OCI-LY1 (cell line): ENCODE measurements around the gene PATJ.

Experiments
- H2AFZ ChIP-seq: fragments of 200-600 bp; sonication (generic), shearing (Covaris generic); 2 replicates; pipeline ENCODE4 v1.6.0; 2014; ENCODE audit warnings: antibody characterized with exemption, mild to moderate bottlenecking, low read length
- H3F3A ChIP-seq: fragments of 200-600 bp; sonication (generic), shearing (Covaris generic); 2 replicates; pipeline ENCODE4 v1.6.0; 2014; ENCODE audit warnings: mild to moderate bottlenecking, antibody characterized with exemption, low read length, moderate library complexity; ENCODE audit not compliant: insufficient read depth
- H3K27ac ChIP-seq: fragments of 200-600 bp; sonication (generic); 2 replicates; pipeline ENCODE4 v1.5.1; 2014; ENCODE audit warnings: low read length, mixed run types, mild to moderate bottlenecking, low read depth; ENCODE audit not compliant: poor library complexity, severe bottlenecking
- H3K27me3 ChIP-seq: fragments of 200-600 bp; sonication (generic); 2 replicates; pipeline ENCODE4 v1.6.0; 2014; ENCODE audit warnings: antibody characterized with exemption, mild to moderate bottlenecking, low read length, moderate library complexity; ENCODE audit not compliant: insufficient read depth
- H3K36me3 ChIP-seq: fragments of 200-600 bp; sonication (generic); 2 replicates; pipeline ENCODE4 v1.6.1; 2014; ENCODE audit warnings: mild to moderate bottlenecking, antibody characterized with exemption, low read length, moderate library complexity, mixed read lengths; ENCODE audit not compliant: insufficient read depth
- H3K4me1 ChIP-seq: fragments of 200-600 bp; sonication (generic); 2 replicates; pipeline ENCODE4 v1.5.1; 2014; ENCODE audit warnings: mild to moderate bottlenecking, low read length, moderate library complexity; ENCODE audit not compliant: insufficient read depth, severe bottlenecking
- H3K4me2 ChIP-seq: fragments of 200-600 bp; sonication (generic), shearing (Covaris generic); 2 replicates; pipeline ENCODE4 v1.6.1; 2014; ENCODE audit warnings: low read length
- H3K4me3 ChIP-seq: fragments of 200-600 bp; sonication (generic); 2 replicates; pipeline ENCODE4 v1.5.1; 2014; ENCODE audit warnings: low read length, low read depth, mild to moderate bottlenecking, mixed read lengths; ENCODE audit not compliant: poor library complexity, severe bottlenecking
- H3K79me2 ChIP-seq: fragments of 200-600 bp; shearing (Covaris generic); 2 replicates; pipeline ENCODE4 v1.6.1; 2016; ENCODE audit warnings: mixed run types, low read length, mixed read lengths; ENCODE audit not compliant: insufficient read depth
- H3K9ac ChIP-seq: fragments of 200-600 bp; sonication (generic), shearing (Covaris generic); 2 replicates; pipeline ENCODE4 v1.6.1; 2014; ENCODE audit warnings: mild to moderate bottlenecking, low read length, mixed read lengths
- H3K9me2 ChIP-seq: fragments of 200-600 bp; sonication (generic), shearing (Covaris generic); 2 replicates; pipeline ENCODE4 v1.6.1; 2014; ENCODE audit warnings: low read depth, mild to moderate bottlenecking, low read length, mixed read lengths
- H3K9me3 ChIP-seq: fragments of 200-600 bp; shearing (Covaris generic); 2 replicates; pipeline ENCODE4 v1.6.1; 2014; ENCODE audit warnings: low read length, mixed read lengths
- H4K20me1 ChIP-seq: fragments of 200-600 bp; sonication (generic), shearing (Covaris generic); 2 replicates; pipeline ENCODE4 v1.6.0; 2016; ENCODE audit warnings: mild to moderate bottlenecking, low read length; ENCODE audit not compliant: insufficient read depth
- CTCF ChIP-seq: fragments of 200-600 bp; sonication (generic), shearing (Covaris generic); IDR thresholded peaks from 2 replicates; pipeline ENCODE4 v1.5.1; 2017; ENCODE audit warnings: mild to moderate bottlenecking, antibody characterized with exemption, low read length, moderate library complexity, mixed read lengths
- EZH2 ChIP-seq: fragments of 200-600 bp; sonication (generic), shearing (Covaris generic); IDR thresholded peaks from 2 replicates; pipeline ENCODE4 v1.8.0; 2017; ENCODE audit warnings: borderline replicate concordance, mixed run types, mild to moderate bottlenecking, antibody characterized with exemption, low read length, moderate library complexity, mixed read lengths

PATJ gene

DNA sequence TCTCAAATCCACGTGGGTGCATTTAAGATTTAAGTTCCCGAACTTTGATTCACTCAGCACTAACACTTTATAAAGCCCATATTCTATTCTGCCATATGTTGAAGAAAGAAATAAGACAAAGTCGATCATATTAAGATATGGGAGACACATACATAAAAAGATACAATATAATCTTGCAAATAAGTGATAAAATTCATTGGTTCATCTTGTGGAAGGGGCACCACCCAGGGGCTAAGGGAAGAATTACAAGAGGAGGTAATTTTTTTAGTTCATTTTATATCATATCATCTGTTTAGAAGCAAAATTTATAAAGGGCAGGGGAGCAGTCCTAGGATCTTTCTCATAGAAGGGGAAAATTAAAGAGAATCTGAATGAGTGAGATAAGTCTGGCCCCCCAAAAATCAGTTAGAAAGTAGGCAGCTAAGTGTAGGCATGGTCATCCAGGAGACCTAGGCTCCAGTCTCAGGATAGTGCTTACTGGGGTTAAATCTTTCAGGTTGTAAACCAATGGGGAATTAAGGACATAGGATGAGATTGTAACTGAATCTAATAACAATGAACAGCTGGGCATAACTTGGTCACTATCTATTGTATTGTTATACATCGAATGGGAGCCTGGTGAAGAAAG, 328.2 kb downstream of the PATJ start:
- H3K4me1 ChIP-seq = no peaks in the 10 kb centered on the region
- H4K20me1 ChIP-seq = no peaks in the 10 kb centered on the region
- no peak overlapping the region for H3K4me2 ChIP-seq
- H2AFZ ChIP-seq = no peak overlapping the region
- no peak overlapping the region for H3K9ac ChIP-seq
- H3K36me3 ChIP-seq = no peaks in the 10 kb centered on the region
- no peak for TF ChIP-seq EZH2
- peak; percentile 80 for TF ChIP-seq CTCF
- H3K27me3 ChIP-seq = no peaks in the 10 kb centered on the region
- no peaks in the 10 kb centered on the region for H3K79me2 ChIP-seq
- no peaks in the 10 kb centered on the region; the same call in 1 of the 2 replicates for H3F3A ChIP-seq
- H3K9me2 ChIP-seq = no peaks in the 10 kb centered on the region
- H3K4me3 ChIP-seq = no peak overlapping the region
- no peak overlapping the region for H3K27ac ChIP-seq
- 0 out of 2 replicates have a peak, but pooled peaks cover 4% of the 10 kb centered on the region for H3K9me3 ChIP-seq

DNA sequence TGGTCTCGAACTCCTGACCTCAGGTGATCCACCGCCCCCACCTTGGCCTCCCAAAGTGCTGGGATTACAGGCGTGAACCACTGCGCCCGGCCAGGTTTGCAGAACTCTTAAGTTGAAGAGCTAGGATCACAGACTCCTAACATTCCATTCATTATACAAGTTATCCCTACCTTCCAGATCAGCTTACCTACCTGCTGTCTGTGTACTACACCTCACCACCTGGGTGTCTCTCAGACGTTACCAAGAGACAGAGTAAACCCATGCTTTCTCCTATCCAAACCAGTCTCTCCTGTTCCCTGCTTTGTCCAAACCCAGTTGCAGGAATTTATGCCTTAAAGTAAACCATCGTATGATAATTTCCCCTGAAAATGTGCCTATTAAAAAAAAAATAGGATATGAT, 329.4 kb downstream of the PATJ start:
- no peak overlapping the region for H3K9ac ChIP-seq
- no peak overlapping the region for H3K27ac ChIP-seq
- H3K4me2 ChIP-seq = no peak overlapping the region
- H3K9me2 ChIP-seq = no peaks in the 10 kb centered on the region
- H2AFZ ChIP-seq = no peak overlapping the region
- H3K4me1 ChIP-seq = no peaks in the 10 kb centered on the region
- no peak for TF ChIP-seq EZH2
- no peak for TF ChIP-seq CTCF
- no peaks in the 10 kb centered on the region for H3K36me3 ChIP-seq
- H3K4me3 ChIP-seq = no peak overlapping the region
- no peaks in the 10 kb centered on the region for H3K79me2 ChIP-seq
- no peaks in the 10 kb centered on the region; the same call in 1 of the 2 replicates for H3F3A ChIP-seq
- no peaks in the 10 kb centered on the region for H3K9me3 ChIP-seq
- H4K20me1 ChIP-seq = no peaks in the 10 kb centered on the region
- no peaks in the 10 kb centered on the region for H3K27me3 ChIP-seq

- no peaks in the 10 kb centered on the region for H3F3A ChIP-seq
- H3K4me1 ChIP-seq = no peaks in the 10 kb centered on the region
- no peak overlapping the region for H3K4me3 ChIP-seq
- H2AFZ ChIP-seq = no peak overlapping the region
- no peaks in the 10 kb centered on the region for H3K36me3 ChIP-seq
- no peaks in the 10 kb centered on the region for H3K9me2 ChIP-seq
- no peaks in the 10 kb centered on the region for H3K27me3 ChIP-seq
- TF ChIP-seq CTCF (no peak), EZH2 (no peak)
- H3K9ac ChIP-seq = no peak overlapping the region
- H3K27ac ChIP-seq = no peak overlapping the region
- H3K4me2 ChIP-seq = no peak overlapping the region
- no peaks in the 10 kb centered on the region for H3K9me3 ChIP-seq
- H4K20me1 ChIP-seq = no peaks in the 10 kb centered on the region
- H3K79me2 ChIP-seq = no peaks in the 10 kb centered on the region
Measured at GRCh38 chr1:62076286-62076685, 334.0 kb downstream of the PATJ start.
